ENCODE measurements around the gene RGS9.

GRCh38 chr17:65193716-65194293 lies 56.6 kb downstream of the RGS9 start:
- no peak for TF ChIP-seq CTCF (IDR thresholded peaks at IDR 0.05)
- no peak for TF ChIP-seq EZH2 (IDR thresholded peaks at IDR 0.05; ENCODE audit: borderline replicate concordance, insufficient read depth, low read depth, low read length, poor library complexity, severe bottlenecking)
